GM10248 (cell line): ENCODE measurements around the gene ASB6.
"Not testable (repeated sequence)": the region's sequence is repeated elsewhere in the genome, so short reads cannot be mapped to it uniquely, and the experiment has no call there.

ENCODE experiments used
- CTCF ChIA-PET: fragments of 300-600 bp; sonication (Branson Sonifier 250); formaldehyde crosslinking; extraction: SDS; loops from one replicate; lab custom pipeline; 2021; ENCODE audit warnings: antibody characterized with exemption; lab: Yijun Ruan, JAX
- POLR2A ChIA-PET: fragments of 350-650 bp; sonication (Branson Sonifier 250); formaldehyde crosslinking; extraction: SDS; loops from one replicate; lab custom pipeline; 2020; ENCODE audit warnings: antibody characterized with exemption; lab: Yijun Ruan, JAX
- DNase-seq: peaks from one replicate; pipeline ENCODE4 v3.0.0; 2012; ENCODE audit errors: extremely low spot score
- CTCF ChIP-seq: IDR thresholded peaks from 2 replicates; pipeline ENCODE4 v1.5.1; 2012; ENCODE audit warnings: mild to moderate bottlenecking, low read depth; ENCODE audit errors: extremely low read depth, missing control alignments, control extremely low read depth

ASB6 gene

DNA sequence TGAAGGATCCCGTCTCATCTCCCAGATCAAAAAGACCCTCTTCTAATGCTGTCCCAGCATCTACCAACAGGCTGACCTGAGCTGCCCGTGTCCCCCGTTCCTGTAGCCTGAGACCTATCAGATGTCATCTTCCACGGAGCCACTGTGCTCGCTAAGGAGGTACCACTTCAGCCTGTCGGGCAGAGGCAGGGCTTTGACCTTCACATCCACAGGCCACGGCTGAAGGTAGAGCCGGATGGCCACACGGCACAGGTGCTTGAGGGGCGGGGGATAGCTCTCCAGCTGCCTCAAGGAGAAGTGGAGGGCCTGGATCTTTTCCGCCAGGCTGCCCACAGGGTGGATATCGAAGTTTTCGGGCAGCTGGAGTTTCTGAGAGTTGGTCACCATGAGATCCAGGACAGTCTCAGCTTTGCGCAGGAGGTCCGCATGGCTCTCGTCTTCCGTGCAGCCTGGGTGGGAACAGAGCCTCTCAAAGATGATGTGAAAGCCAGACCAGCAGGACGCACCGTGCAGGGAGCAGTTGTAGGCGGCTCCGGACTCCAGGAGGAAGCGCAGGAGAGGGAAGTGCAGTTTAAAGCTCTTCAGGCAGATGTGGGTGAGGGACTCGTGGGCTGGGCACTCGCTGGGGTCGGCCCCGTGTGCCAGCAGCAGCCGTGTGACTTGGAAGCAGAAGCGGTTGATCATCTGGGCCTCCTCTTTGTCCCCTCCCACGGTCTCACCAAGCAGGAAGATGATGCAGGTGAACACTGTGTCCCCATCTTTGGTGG is 4.1 kb downstream of the ASB6 start:
- ChIA-PET POLR2A (interaction anchor here (1.9 kb wide), 1 partner anchor 12 kb away, joined by 5 read pairs; the partner anchor contains the start of gene NTMT1), CTCF (interaction anchor here (1.1 to 9.9 kb wide), 2 partner anchors 9 to 14 kb away, joined by 3 to 68 read pairs; partner anchors contain the start of gene NTMT1)
- no peak for DNase-seq
- TF ChIP-seq CTCF = no peak

GRCh38 chr9:129637102-129637501 is 4.8 kb downstream of the ASB6 start:
- CTCF ChIA-PET = interaction anchor here (9.9 kb wide), 1 partner anchor 13 kb away, joined by 68 read pairs; the partner anchor contains the start of gene NTMT1
- POLR2A ChIA-PET = interaction anchor here (1.9 kb wide), 1 partner anchor 12 kb away, joined by 5 read pairs; the partner anchor contains the start of gene NTMT1
- no peak for DNase-seq
- no peak for TF ChIP-seq CTCF

- not testable (repeated sequence) for DNase-seq
- ChIA-PET CTCF (interaction anchor here (1.2 to 9.9 kb wide), 2 partner anchors 12 to 16 kb away, joined by 3 to 68 read pairs; partner anchors contain the start of gene NTMT1), POLR2A (interaction anchor here (0.5 kb wide), 1 partner anchor 109 kb away, joined by 5 read pairs; no protein-coding TSS in a partner anchor)
These were observed 5.6 kb downstream of the ASB6 start for GRCh38 chr9:129636343-129636742.

- no peak for DNase-seq
- ChIA-PET POLR2A (no interaction called here), CTCF (interaction anchor here (1.1 to 9.9 kb wide), 4 partner anchors 11 to 25 kb away, joined by 3 to 68 read pairs (median 9); partner anchors contain the start of gene NTMT1)
- TF ChIP-seq CTCF = no peak
These were observed 6.6 kb downstream of the ASB6 start for GRCh38 chr9:129635099-129636065.

DNA sequence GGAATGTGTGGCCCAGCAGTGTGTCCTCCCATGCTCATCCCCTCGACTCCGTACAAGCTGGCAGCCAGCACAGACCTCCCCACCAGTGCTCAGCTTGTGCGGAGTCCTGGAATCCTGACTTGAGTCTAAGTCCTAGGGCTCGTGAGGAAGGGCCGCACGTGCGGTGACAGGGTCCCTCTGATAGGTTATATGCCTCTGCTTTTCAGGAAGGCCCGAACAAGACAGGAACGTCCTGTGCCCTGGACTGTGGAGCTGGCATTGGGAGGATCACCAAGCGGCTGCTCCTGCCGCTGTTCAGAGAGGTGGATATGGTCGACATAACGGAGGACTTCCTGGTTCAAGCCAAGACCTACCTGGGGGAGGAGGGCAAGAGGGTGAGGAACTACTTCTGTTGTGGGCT is 8.1 kb downstream of the ASB6 start:
- CTCF ChIA-PET = interaction anchor here (2.4 kb wide), 1 partner anchor 9 kb away, joined by 15 read pairs; no protein-coding TSS in a partner anchor
- no peak for TF ChIP-seq CTCF

GRCh38 chr9:129633207-129633606 is 8.7 kb downstream of the ASB6 start:
- POLR2A ChIA-PET = interaction anchor here (0.6 kb wide), 1 partner anchor 470 kb away, joined by 3 read pairs; no protein-coding TSS in a partner anchor
- CTCF ChIA-PET = interaction anchor here (2.4 kb wide), 1 partner anchor 9 kb away, joined by 15 read pairs; no protein-coding TSS in a partner anchor
- no peak for TF ChIP-seq CTCF
- no peak for DNase-seq

More for the DNA sequence above, 8.1 kb downstream of the ASB6 start:
- POLR2A ChIA-PET = interaction anchor here (0.6 kb wide), 1 partner anchor 471 kb away, joined by 3 read pairs; no protein-coding TSS in a partner anchor
- no peak for DNase-seq
